ENCODE data around the gene WDFY2.
"Not testable (repeated sequence)": the region's sequence is repeated elsewhere in the genome, so short reads cannot be mapped to it uniquely, and the experiment has no call there.

WDFY2 gene

GRCh38 chr13:51645761-51646670, 61.8 kb downstream of the WDFY2 start:
- TF ChIP-seq CTCF (conservative IDR thresholded peaks at IDR 0.05): no peak
- no peak overlapping the region for H3K27ac ChIP-seq

- no peak overlapping the region for H3K27ac ChIP-seq
- TF ChIP-seq CTCF (conservative IDR thresholded peaks at IDR 0.05): no peak
These were observed 62.8 kb downstream of the WDFY2 start for GRCh38 chr13:51647067-51647466.

- not testable (repeated sequence) for H3K27ac ChIP-seq
These were observed 67.9 kb downstream of the WDFY2 start for GRCh38 chr13:51652193-51652592.

GRCh38 chr13:51659276-51660127, 75.2 kb downstream of the WDFY2 start:
- TF ChIP-seq CTCF (conservative IDR thresholded peaks at IDR 0.05): no peak
- no peak overlapping the region for H3K27ac ChIP-seq

- H3K27ac ChIP-seq: no peak overlapping the region
- no peak for TF ChIP-seq CTCF (conservative IDR thresholded peaks at IDR 0.05)
These were observed 76.6 kb downstream of the WDFY2 start for GRCh38 chr13:51660813-51661212.

GRCh38 chr13:51663973-51664957, 80.0 kb downstream of the WDFY2 start:
- no peak for TF ChIP-seq CTCF (conservative IDR thresholded peaks at IDR 0.05)

GRCh38 chr13:51665456-51665855, 81.2 kb downstream of the WDFY2 start:
- TF ChIP-seq CTCF (conservative IDR thresholded peaks at IDR 0.05): no peak
- no peak overlapping the region for H3K27ac ChIP-seq

More at GRCh38 chr13:51663973-51664957, 80.0 kb downstream of the WDFY2 start:
- no peak overlapping the region for H3K27ac ChIP-seq

Data from VCaP (cell line).